Sigmoid colon (tissue), 7 donors: Measurements from ENCODE around the gene LMO7. TPM values are rescaled to one million over a fixed set of nuclear protein-coding genes. Genes with fewer than 3 reads are reported as not detected.

Experiments used
- DNase-seq: peaks from one replicate; pipeline ENCODE4 v3.0.0-alpha.2; 2019
- H3K27ac ChIP-seq, 4 donors: fragments of 200-600 bp; sonication (generic); one replicate each; pipeline ENCODE4 v1.5.1; 2016 to 2019; ENCODE audit warnings: mild to moderate bottlenecking in 1 of 4
- H3K27me3 ChIP-seq, 3 donors: fragments of 200-600 bp; sonication (generic); one replicate each; pipeline ENCODE4 v1.5.1; 2019; ENCODE audit warnings: mild to moderate bottlenecking in 1 of 3
- H3K36me3 ChIP-seq, 4 donors: fragments of 200-600 bp; sonication (generic); one replicate each; pipeline ENCODE4 v1.5.1; 2016 to 2019
- H3K4me1 ChIP-seq, 4 donors: fragments of 200-600 bp; sonication (generic); one replicate each; pipeline ENCODE4 v1.5.1; 2017 to 2019
- H3K4me3 ChIP-seq, 4 donors: fragments of 200-600 bp; sonication (generic); one replicate each; pipeline ENCODE4 v1.5.1; 2017 to 2019; ENCODE audit warnings: mild to moderate bottlenecking in 2 of 4, moderate library complexity in 1 of 4
- H3K9me3 ChIP-seq, 4 donors: fragments of 200-600 bp in 3 of 4; sonication (generic) in 3 of 4; one replicate each; pipeline versions ENCODE4 v1.5.1 to v1.6.1; 2013 to 2019
- EP300 ChIP-seq, 4 donors: sonication (generic); formaldehyde crosslinking; IDR thresholded peaks; one replicate each; pipeline ENCODE4 v1.6.1; 2017; ENCODE audit warnings: antibody characterized with exemption in 4 of 4
- POLR2A ChIP-seq, 2 donors: fragments of 450-650 bp; IDR thresholded peaks; one replicate each; pipeline ENCODE4 v1.6.1; 2016; ENCODE audit warnings: antibody characterized with exemption in 2 of 2, mild to moderate bottlenecking in 2 of 2, moderate library complexity in 2 of 2
- POLR2AphosphoS5 ChIP-seq, 4 donors: sonication (generic); formaldehyde crosslinking; IDR thresholded peaks; one replicate each; pipeline ENCODE4 v1.6.1; 2017; ENCODE audit warnings: antibody characterized with exemption in 4 of 4
- WGBS, 2 donors: extraction: QIAGEN DNeasy Blood & Tissue Kit; methylation state at CpG; one replicate each; pipeline ENCODE4 v1.1.7; 2013; 5-methylcytosine and 5-hydroxymethylcytosine counted together
- intact Hi-C: fragments of 100-400 bp; cut with DNase I; formaldehyde crosslinking; loops from one replicate; pipeline ENCODE4 v1.15.1; 2023
- polyA plus RNA-seq, 3 donors: library from polyadenylated mRNA; stranded (reverse); fragments of 200-250 nt; gene quantifications; one replicate each; pipeline ENCODE4 v1.2.3, GENCODE V29; 2013
- total RNA-seq, 4 donors: library from RNA; depleted of rRNA; stranded (reverse); fragments of >200 nt; gene quantifications; one replicate each; pipeline ENCODE4 v1.1.0, GENCODE V29; 2016
- TF ChIP-seq, protein P1 (sequence below), 4 experiments: fragments of 450-650 bp in 3 of 4; fragments of 200-600 bp in 1 of 4; IDR thresholded peaks; one replicate each; pipeline ENCODE4 v1.5.1; 2016 to 2019; ENCODE audit warnings: antibody characterized with exemption in 4 of 4, mild to moderate bottlenecking in 3 of 4, moderate library complexity in 2 of 4
- donor health status: healthy with polysubstance abuse.
- donor health status: Bipolar disorder and iron deficiency.
- donor health status: healthy.

Gene LMO7
- total and polyA plus RNA-seq, 7 donors, result 5.0 to 66.4 (median 19.4) TPM

DNA sequence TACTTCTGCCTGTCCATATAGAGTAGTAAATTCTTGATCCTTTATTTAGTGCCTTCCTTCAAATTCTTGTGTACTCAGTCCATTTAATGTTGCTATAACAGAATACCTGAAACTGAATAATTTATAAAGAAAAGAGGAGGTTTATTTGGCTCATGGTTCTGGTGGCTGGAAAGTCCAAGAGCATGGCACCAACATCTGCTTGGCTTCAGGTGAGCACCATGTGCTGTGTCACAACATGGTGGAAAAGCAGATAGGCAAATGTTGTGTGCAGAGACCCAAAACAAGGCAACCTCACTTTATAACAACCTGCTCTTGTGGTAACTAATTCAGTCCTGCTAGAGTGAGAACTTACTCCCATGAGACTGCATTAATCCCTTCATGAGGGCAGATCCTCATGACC is 195.3 kb downstream of the LMO7 start:
- intact Hi-C loops, result no loop called here
- H3K4me1 ChIP-seq, result no peaks in the 10 kb centered on the region
- H3K4me3 ChIP-seq, result no peak overlapping the region
- DNase-seq, result no peak
- no peaks in the 10 kb centered on the region for H3K9me3 ChIP-seq
- no peaks in the 10 kb centered on the region for H3K27me3 ChIP-seq
- no peaks in the 10 kb centered on the region for H3K36me3 ChIP-seq
- no peak overlapping the region for H3K27ac ChIP-seq
- TF ChIP-seq POLR2A (IDR thresholded peaks at IDR 0.05), result no peak
- no peak for TF ChIP-seq POLR2AphosphoS5 (IDR thresholded peaks at IDR 0.05)
- TF ChIP-seq, protein P1, sequence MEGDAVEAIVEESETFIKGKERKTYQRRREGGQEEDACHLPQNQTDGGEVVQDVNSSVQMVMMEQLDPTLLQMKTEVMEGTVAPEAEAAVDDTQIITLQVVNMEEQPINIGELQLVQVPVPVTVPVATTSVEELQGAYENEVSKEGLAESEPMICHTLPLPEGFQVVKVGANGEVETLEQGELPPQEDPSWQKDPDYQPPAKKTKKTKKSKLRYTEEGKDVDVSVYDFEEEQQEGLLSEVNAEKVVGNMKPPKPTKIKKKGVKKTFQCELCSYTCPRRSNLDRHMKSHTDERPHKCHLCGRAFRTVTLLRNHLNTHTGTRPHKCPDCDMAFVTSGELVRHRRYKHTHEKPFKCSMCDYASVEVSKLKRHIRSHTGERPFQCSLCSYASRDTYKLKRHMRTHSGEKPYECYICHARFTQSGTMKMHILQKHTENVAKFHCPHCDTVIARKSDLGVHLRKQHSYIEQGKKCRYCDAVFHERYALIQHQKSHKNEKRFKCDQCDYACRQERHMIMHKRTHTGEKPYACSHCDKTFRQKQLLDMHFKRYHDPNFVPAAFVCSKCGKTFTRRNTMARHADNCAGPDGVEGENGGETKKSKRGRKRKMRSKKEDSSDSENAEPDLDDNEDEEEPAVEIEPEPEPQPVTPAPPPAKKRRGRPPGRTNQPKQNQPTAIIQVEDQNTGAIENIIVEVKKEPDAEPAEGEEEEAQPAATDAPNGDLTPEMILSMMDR (IDR thresholded peaks at IDR 0.05), result no peak
- no peak for TF ChIP-seq EP300 (IDR thresholded peaks at IDR 0.05)

DNA sequence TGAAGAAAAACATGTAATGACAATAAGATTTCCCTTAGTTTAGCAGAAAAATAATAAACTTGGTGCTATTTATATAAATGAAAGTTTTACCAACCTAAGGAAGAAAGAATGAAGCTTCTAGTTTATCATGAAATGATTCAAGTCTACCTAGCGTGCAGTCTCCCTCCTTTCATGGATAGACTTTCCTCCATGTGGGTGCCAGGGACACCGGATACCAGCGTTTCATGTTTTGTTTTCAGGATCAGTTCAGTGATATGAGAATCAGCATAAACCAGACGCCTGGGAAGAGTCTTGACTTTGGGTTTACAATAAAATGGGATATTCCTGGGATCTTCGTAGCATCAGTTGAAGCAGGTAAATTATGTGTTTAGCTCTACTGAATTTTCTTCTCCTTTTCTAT is 196.7 kb downstream of the LMO7 start:
- no peak for DNase-seq
- H3K36me3 ChIP-seq, result no peaks in the 10 kb centered on the region
- TF ChIP-seq EP300 (IDR thresholded peaks at IDR 0.05) (no peak), POLR2A (IDR thresholded peaks at IDR 0.05) (no peak), POLR2AphosphoS5 (IDR thresholded peaks at IDR 0.05) (no peak)
- TF ChIP-seq, protein P1 (IDR thresholded peaks at IDR 0.05), result no peak
- H3K27me3 ChIP-seq, result no peaks in the 10 kb centered on the region
- H3K4me3 ChIP-seq, result no peak overlapping the region
- WGBS, 2 donors, result 94 to 97% methylated on average over 5 of the region's 5 CpGs
- H3K4me1 ChIP-seq, result no peaks in the 10 kb centered on the region
- no peak overlapping the region for H3K27ac ChIP-seq
- H3K9me3 ChIP-seq, result no peaks in the 10 kb centered on the region
- intact Hi-C loops, result no loop called here

DNA sequence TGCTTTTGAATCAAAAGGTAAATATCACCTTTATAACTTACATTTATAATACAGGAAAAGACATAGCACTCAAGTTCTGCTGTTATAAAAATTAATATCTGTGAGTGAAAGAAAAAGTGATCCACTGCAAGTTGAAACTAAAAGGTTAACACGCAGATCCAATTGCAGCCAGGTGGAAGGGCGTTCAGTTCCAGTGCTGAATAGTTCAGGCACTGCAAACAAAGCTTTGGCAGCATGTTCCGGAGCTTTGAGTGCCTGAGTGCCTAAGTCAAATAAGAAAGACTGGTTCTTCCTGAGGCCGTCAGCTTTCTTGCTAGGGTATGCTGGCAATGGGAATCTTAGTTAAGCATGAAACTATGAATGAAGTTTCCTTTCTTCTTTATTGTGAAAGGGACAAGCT is 200.3 kb downstream of the LMO7 start:
- no peaks in the 10 kb centered on the region for H3K4me1 ChIP-seq
- intact Hi-C loops, result no loop called here
- whole genome bisulfite sequencing, 2 donors, result 26 to 69% methylated on average over 4 of the region's 4 CpGs
- H3K9me3 ChIP-seq, result no peaks in the 10 kb centered on the region
- no peak for DNase-seq
- no peak overlapping the region for H3K27ac ChIP-seq
- H3K27me3 ChIP-seq, result no peaks in the 10 kb centered on the region
- peaks cover 0 to under 1% (median 0%) of the 10 kb centered on the region in 4 donors for H3K36me3 ChIP-seq
- no peak overlapping the region for H3K4me3 ChIP-seq
- TF ChIP-seq, protein P1 (IDR thresholded peaks at IDR 0.05), result no peak
- TF ChIP-seq POLR2AphosphoS5 (IDR thresholded peaks at IDR 0.05) (no peak), EP300 (IDR thresholded peaks at IDR 0.05) (no peak), POLR2A (IDR thresholded peaks at IDR 0.05) (no peak)

GRCh38 chr13:75838366-75839005 is 202.4 kb downstream of the LMO7 start:
- no peak for DNase-seq
- Histone ChIP-seq H3K27ac (no peak overlapping the region), H3K4me1 (no peaks in the 10 kb centered on the region), H3K4me3 (no peak overlapping the region), H3K27me3 (no peaks in the 10 kb centered on the region), H3K36me3 (peaks cover 0 to 10% (median 0%) of the 10 kb centered on the region in 4 donors), H3K9me3 (no peaks in the 10 kb centered on the region)
- intact Hi-C loops, result no loop called here
- TF ChIP-seq, protein P1 (IDR thresholded peaks at IDR 0.05), result no peak
- TF ChIP-seq EP300 (IDR thresholded peaks at IDR 0.05) (no peak), POLR2A (IDR thresholded peaks at IDR 0.05) (no peak), POLR2AphosphoS5 (IDR thresholded peaks at IDR 0.05) (no peak)
- 64 to 75% methylated on average over 6 of the region's 6 CpGs for WGBS, 2 donors

GRCh38 chr13:75839406-75839805 is 203.3 kb downstream of the LMO7 start:
- WGBS, 2 donors, result 82 to 85% methylated on average over 2 of the region's 2 CpGs
- Histone ChIP-seq H3K4me3 (no peak overlapping the region), H3K9me3 (no peaks in the 10 kb centered on the region), H3K27me3 (no peaks in the 10 kb centered on the region), H3K4me1 (no peaks in the 10 kb centered on the region), H3K36me3 (peaks cover 0 to 10% (median 0%) of the 10 kb centered on the region in 4 donors), H3K27ac (no peak overlapping the region)
- intact Hi-C loops, result no loop called here
- DNase-seq, result no peak
- TF ChIP-seq POLR2AphosphoS5 (IDR thresholded peaks at IDR 0.05) (no peak), POLR2A (IDR thresholded peaks at IDR 0.05) (no peak), EP300 (IDR thresholded peaks at IDR 0.05) (no peak)
- TF ChIP-seq, protein P1 (IDR thresholded peaks at IDR 0.05), result no peak
